Measurements from ENCODE around the gene GART. TPM values are rescaled to one million over a fixed set of nuclear protein-coding genes. Genes with fewer than 3 reads are reported as not detected.

Gene GART
- total and polyA plus RNA-seq, 8 donors, result 10.3 to 37.9 (median 29.7) TPM

GRCh38 chr21:33554982-33555344, 13.0 kb upstream of the GART start:
- FAIRE-seq, result no peak
- Histone ChIP-seq H3K27me3 (no peaks in the 10 kb centered on the region), H3K9me3 (no peaks in the 10 kb centered on the region), H3K36me3 (peaks cover 0 to 87% (median 60%) of the 10 kb centered on the region in 3 donors), H3K27ac (no peak overlapping the region), H3K4me1 (peaks cover 0 to 3% (median 0%) of the 10 kb centered on the region in 3 donors), H3K4me3 (no peak overlapping the region)
- no peak for DNase-seq
- intact Hi-C loops (cut with DNase I), result no loop called here
- no peak for TF ChIP-seq CTCF (IDR thresholded peaks at IDR 0.05)
- no peak for ATAC-seq
- 96 to 97% methylated on average over 32 of the region's 32 CpGs for WGBS, 2 donors

GRCh38 chr21:33554236-33554981, 12.5 kb upstream of the GART start:
- no peaks in the 10 kb centered on the region for H3K9me3 ChIP-seq
- H3K27me3 ChIP-seq, result no peaks in the 10 kb centered on the region
- H3K27ac ChIP-seq, result no peak overlapping the region
- H3K4me1 ChIP-seq, result peaks cover 0 to 3% (median 0%) of the 10 kb centered on the region in 3 donors
- H3K4me3 ChIP-seq, result no peak overlapping the region
- FAIRE-seq (no peak), ATAC-seq (no peak), DNase-seq (no peak)
- H3K36me3 ChIP-seq, result peaks cover 0 to 87% (median 60%) of the 10 kb centered on the region in 3 donors
- WGBS, 2 donors, result 95% methylated on average over 18 of the region's 18 CpGs
- no peak for TF ChIP-seq CTCF (IDR thresholded peaks at IDR 0.05)
- intact Hi-C loops (cut with DNase I), result no loop called here

- no peak for FAIRE-seq
- H3K36me3 ChIP-seq, result peaks cover 0 to 79% (median 47%) of the 10 kb centered on the region in 3 donors
- H3K9me3 ChIP-seq, result no peaks in the 10 kb centered on the region
- H3K27me3 ChIP-seq, result no peaks in the 10 kb centered on the region
- no peak overlapping the region for H3K27ac ChIP-seq
- TF ChIP-seq CTCF (IDR thresholded peaks at IDR 0.05), result no peak
- no peak for DNase-seq
- intact Hi-C loops (cut with DNase I), result no loop called here
- WGBS, 2 donors, result 95 to 96% methylated on average over 12 of the region's 12 CpGs
- H3K4me1 ChIP-seq, result peaks cover 0 to 3% (median 0%) of the 10 kb centered on the region in 3 donors
- no peak for ATAC-seq
- no peak overlapping the region for H3K4me3 ChIP-seq
These were observed 11.2 kb upstream of the GART start for GRCh38 chr21:33552999-33553598.

- no peak overlapping the region for H3K27ac ChIP-seq
- H3K4me3 ChIP-seq, result no peak overlapping the region
- TF ChIP-seq CTCF (IDR thresholded peaks at IDR 0.05), result no peak
- peaks cover 0 to 3% (median 0%) of the 10 kb centered on the region in 3 donors for H3K4me1 ChIP-seq
- WGBS, 2 donors, result 97 to 99% methylated on average over 24 of the region's 24 CpGs
- H3K36me3 ChIP-seq, result peaks cover 0 to 72% (median 40%) of the 10 kb centered on the region in 3 donors
- H3K27me3 ChIP-seq, result no peaks in the 10 kb centered on the region
- DNase-seq, result no peak
- intact Hi-C loops (cut with DNase I), result no loop called here
- no peaks in the 10 kb centered on the region for H3K9me3 ChIP-seq
- no peak for FAIRE-seq
- no peak for ATAC-seq
These were observed 10.4 kb upstream of the GART start for GRCh38 chr21:33552093-33552998.
